Natural killer cell (primary cell): ENCODE results near the gene BRF1. TPM values are rescaled to one million over a fixed set of nuclear protein-coding genes. Genes with fewer than 3 reads are reported as not detected.
A peak's percentile ranks its signal among the peaks of the same experiment; 100 is the strongest.

Source experiments
- ATAC-seq, 3 donors: fragments of 150-1000 bp in 2 of 3; fragments of 200-7000 bp in 1 of 3; cut with Tn5 transposase; 1 replicate in 1 of 3; 2 replicates in 2 of 3; pipeline ENCODE4 v1.10.0; 2021; ENCODE audit warnings: mild to moderate bottlenecking in 2 of 3, moderate library complexity in 2 of 3
- DNase-seq, 2 donors: peaks; one replicate each; pipeline versions ENCODE4 v3.0.0 to v3.0.0-alpha.2; 2013 to 2021; ENCODE audit warnings: mixed read lengths in 1 of 2
- H3K27ac ChIP-seq: one replicate; pipeline ENCODE4 v1.5.1; 2013; ENCODE audit warnings: mild to moderate bottlenecking, low read length
- H3K27me3 ChIP-seq: one replicate; pipeline ENCODE4 v1.6.1; 2013; ENCODE audit warnings: low read length; ENCODE audit not compliant: control insufficient read depth, insufficient read depth
- H3K36me3 ChIP-seq: one replicate; pipeline ENCODE4 v1.6.1; 2013; ENCODE audit warnings: low read length; ENCODE audit not compliant: control insufficient read depth, insufficient read depth
- H3K4me1 ChIP-seq: one replicate; pipeline ENCODE4 v1.6.1; 2013; ENCODE audit warnings: low read length; ENCODE audit not compliant: control insufficient read depth, insufficient read depth
- H3K4me3 ChIP-seq: one replicate; pipeline ENCODE4 v1.5.1; 2013; ENCODE audit warnings: low read length
- H3K9me3 ChIP-seq: one replicate; pipeline ENCODE4 v1.6.1; 2013; ENCODE audit warnings: low read length; ENCODE audit not compliant: control insufficient read depth, insufficient read depth
- H3K27ac Mint-ChIP-seq, 2 donors: one replicate each; pipeline ENCODE4 v1.8.0; 2022; ENCODE audit warnings: mild to moderate bottlenecking in 2 of 2, mixed read lengths in 2 of 2, moderate library complexity in 1 of 2
- H3K27me3 Mint-ChIP-seq, 2 donors: one replicate each; pipeline ENCODE4 v1.8.0; 2022; ENCODE audit warnings: low read depth in 2 of 2, mixed read lengths in 2 of 2
- H3K36me3 Mint-ChIP-seq: one replicate; pipeline ENCODE4 v1.8.0; 2022; ENCODE audit warnings: mixed read lengths
- H3K4me1 Mint-ChIP-seq, 2 donors: one replicate each; pipeline ENCODE4 v1.8.0; 2022; ENCODE audit warnings: mixed read lengths in 2 of 2
- H3K4me3 Mint-ChIP-seq: one replicate; pipeline ENCODE4 v1.8.0; 2022; ENCODE audit warnings: mild to moderate bottlenecking, moderate library complexity, mixed read lengths
- H3K9me3 Mint-ChIP-seq, 2 donors: one replicate each; pipeline ENCODE4 v1.8.0; 2022; ENCODE audit warnings: mixed read lengths in 2 of 2
- WGBS: methylation state at CpG from one replicate; pipeline ENCODE4 v1.1.7; 2013; ENCODE audit warnings: missing lambda C conversion rate; ENCODE audit not compliant: insufficient coverage; 5-methylcytosine and 5-hydroxymethylcytosine counted together
- intact Hi-C: fragments of 100-400 bp; cut with micrococcal nuclease; formaldehyde crosslinking; loops from one replicate; pipeline ENCODE4 v1.14.2; 2022
- total RNA-seq, 4 donors: library from RNA; stranded (reverse); fragments of 120-200 nt in 1 of 4; gene quantifications; one replicate each; pipeline versions ENCODE4 v1.2.3 to v1.2.4, GENCODE V29; 2013 to 2022
- TF ChIP-seq, protein P1 (sequence below): fragments of 200-600 bp; IDR thresholded peaks from one replicate; pipeline ENCODE4 v1.8.0; 2022; ENCODE audit warnings: antibody characterized with exemption

The BRF1 gene
- total RNA-seq, 3 donors from 2014 or later (not counting 1 experiment from before 2014, with no cell fraction given) = 82.4 to 92.7 (median 87.4) TPM

DNA sequence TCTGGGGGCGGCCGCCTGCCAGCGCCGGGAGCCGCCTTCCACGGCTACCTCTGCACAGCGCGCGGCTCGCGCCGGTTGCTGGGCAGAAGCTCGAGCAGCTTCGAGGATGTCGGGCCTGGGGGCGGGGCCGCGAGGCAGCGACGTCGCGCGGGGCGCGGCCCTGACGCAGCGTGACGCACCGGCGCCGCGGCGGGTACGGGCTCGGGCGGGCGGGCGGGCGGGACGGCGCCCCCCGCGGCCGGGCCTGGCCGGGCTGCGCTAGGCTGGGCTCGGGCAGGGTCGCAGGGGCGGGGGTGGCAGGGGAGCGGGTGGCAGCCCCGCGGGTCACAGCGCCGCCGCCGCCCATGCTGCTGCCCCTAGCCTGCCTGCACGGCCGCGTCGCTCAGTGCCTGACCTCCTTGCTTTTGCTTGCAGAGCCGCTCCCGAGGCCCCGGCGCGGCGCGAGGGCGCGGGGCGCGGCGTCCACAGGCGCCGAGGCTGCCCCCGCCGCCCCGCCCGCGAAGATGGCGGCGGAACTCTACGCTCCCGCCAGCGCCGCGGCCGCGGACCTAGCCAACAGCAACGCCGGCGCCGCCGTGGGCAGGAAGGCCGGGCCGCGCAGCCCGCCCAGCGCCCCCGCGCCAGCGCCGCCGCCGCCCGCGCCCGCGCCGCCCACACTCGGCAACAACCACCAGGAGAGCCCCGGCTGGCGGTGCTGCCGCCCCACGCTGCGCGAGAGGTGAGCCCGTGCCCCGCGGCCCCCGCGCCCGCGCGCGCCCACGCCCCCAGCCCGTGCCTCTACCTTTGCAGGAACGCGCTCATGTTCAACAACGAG, 52.2 kb downstream of the BRF1 start, which contains the start of gene BTBD6:
BTBD6 (plus strand) TSS at position 166 of the 814 bp plus-strand sequence; CDS start at position 345, 179 bp downstream.
- Mint-ChIP-seq H3K4me1 (peaks cover 17 to 28% of the 10 kb centered on the region in 2 donors), H3K27ac (peak within 1 kb of the TSS; percentile 74 to 83), H3K4me3 (peak within 1 kb of the TSS; percentile 86), H3K27me3 (no peaks in the 10 kb centered on the region), H3K36me3 (no peaks in the 10 kb centered on the region), H3K9me3 (no peaks in the 10 kb centered on the region)
- H3K36me3 ChIP-seq = peaks cover 23% of the 10 kb centered on the region
- 2% methylated on average over 130 of the region's 130 CpGs for WGBS
- no peaks in the 10 kb centered on the region for H3K9me3 ChIP-seq
- peak within 1 kb of the TSS; percentile 57 for H3K4me3 ChIP-seq
- peak; percentile 90 to 97 (median 94) for ATAC-seq
- TF ChIP-seq, protein P1, sequence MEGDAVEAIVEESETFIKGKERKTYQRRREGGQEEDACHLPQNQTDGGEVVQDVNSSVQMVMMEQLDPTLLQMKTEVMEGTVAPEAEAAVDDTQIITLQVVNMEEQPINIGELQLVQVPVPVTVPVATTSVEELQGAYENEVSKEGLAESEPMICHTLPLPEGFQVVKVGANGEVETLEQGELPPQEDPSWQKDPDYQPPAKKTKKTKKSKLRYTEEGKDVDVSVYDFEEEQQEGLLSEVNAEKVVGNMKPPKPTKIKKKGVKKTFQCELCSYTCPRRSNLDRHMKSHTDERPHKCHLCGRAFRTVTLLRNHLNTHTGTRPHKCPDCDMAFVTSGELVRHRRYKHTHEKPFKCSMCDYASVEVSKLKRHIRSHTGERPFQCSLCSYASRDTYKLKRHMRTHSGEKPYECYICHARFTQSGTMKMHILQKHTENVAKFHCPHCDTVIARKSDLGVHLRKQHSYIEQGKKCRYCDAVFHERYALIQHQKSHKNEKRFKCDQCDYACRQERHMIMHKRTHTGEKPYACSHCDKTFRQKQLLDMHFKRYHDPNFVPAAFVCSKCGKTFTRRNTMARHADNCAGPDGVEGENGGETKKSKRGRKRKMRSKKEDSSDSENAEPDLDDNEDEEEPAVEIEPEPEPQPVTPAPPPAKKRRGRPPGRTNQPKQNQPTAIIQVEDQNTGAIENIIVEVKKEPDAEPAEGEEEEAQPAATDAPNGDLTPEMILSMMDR = peak; percentile 12
- H3K27ac ChIP-seq = peak within 1 kb of the TSS; percentile 70
- intact Hi-C loops = no loop called here
- DNase-seq = peak; percentile 88 to 96
- H3K4me1 ChIP-seq = peaks cover 22% of the 10 kb centered on the region
- H3K27me3 ChIP-seq = no peaks in the 10 kb centered on the region

DNA sequence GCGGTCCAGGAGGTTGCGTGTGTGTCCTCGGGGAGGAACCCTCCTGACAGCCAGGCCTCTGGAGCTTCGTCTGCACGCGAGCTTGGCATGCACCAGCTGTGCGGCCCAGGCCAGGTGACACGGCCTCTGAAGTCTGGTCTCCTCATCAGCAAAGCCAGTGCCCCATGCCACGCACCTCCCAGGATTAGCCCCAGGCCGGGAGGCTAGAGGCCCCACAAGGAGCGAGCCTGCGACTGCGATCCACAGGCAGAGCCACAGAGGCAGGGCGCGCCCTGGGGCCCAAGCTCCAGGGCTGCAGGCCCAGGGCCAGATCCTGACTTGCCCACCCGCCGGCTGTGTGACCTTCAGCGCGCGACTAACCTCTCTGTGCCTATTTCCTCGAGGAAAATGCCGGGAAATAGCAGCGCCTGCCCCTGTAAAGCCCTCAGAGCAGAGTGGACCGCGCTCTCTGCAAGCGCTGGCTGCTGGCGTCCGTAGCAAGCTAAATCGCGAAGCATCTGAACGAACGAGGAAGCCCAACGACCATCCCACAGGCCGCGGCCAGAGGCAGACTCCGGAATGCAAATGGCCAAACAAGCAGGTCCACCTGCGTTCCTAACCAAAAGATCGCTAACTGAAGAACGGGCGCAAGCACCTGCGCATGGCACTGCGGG, 53.0 kb downstream of the BRF1 start:
- Mint-ChIP-seq H3K36me3 (no peaks in the 10 kb centered on the region), H3K4me1 (peaks cover 17 to 28% of the 10 kb centered on the region in 2 donors), H3K4me3 (peak overlapping the region; percentile 86), H3K9me3 (no peaks in the 10 kb centered on the region), H3K27me3 (no peaks in the 10 kb centered on the region), H3K27ac (peak overlapping the region; percentile 74 to 83)
- peak overlapping the region; percentile 70 for H3K27ac ChIP-seq
- TF ChIP-seq, protein P1 = no peak
- peak overlapping the region; percentile 57 for H3K4me3 ChIP-seq
- peaks cover 19% of the 10 kb centered on the region for H3K36me3 ChIP-seq
- H3K9me3 ChIP-seq = no peaks in the 10 kb centered on the region
- DNase-seq = peak in 1 of 2 donors; percentile 14
- WGBS = 50% methylated on average over 42 of the region's 42 CpGs
- intact Hi-C loops = no loop called here
- peak in 2 of 3 donors; percentile 18 to 26 for ATAC-seq
- peaks cover 22% of the 10 kb centered on the region for H3K4me1 ChIP-seq
- no peaks in the 10 kb centered on the region for H3K27me3 ChIP-seq

DNA sequence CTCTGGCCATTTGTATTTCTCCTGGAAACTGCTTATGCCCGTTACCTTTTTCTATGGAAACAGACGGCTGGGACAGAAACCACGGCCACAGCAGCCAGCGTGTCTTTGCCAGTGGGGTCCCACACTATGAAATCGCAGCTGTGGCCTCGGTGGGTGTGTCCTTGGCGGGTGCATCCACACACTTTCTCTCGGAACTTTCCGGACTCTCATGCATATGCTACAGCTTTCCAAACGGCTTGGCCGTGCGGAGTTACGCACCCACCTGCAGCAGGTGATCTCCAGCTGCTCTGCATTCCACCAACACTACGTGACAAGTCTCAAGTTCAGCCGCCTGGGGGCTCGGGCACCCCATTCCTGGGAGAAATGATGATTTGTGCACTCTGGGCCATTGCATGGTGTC, 53.8 kb downstream of the BRF1 start:
- TF ChIP-seq, protein P1 = no peak
- Mint-ChIP-seq H3K36me3 (no peaks in the 10 kb centered on the region), H3K27ac (peak overlapping the region in 1 of 2 donors; percentile 74), H3K4me3 (peak overlapping the region; percentile 9), H3K9me3 (no peaks in the 10 kb centered on the region), H3K4me1 (peaks cover 17 to 28% of the 10 kb centered on the region in 2 donors), H3K27me3 (no peaks in the 10 kb centered on the region)
- Histone ChIP-seq H3K36me3 (peaks cover 19% of the 10 kb centered on the region), H3K4me3 (no peak overlapping the region), H3K9me3 (no peaks in the 10 kb centered on the region), H3K27me3 (no peaks in the 10 kb centered on the region), H3K27ac (no peak overlapping the region), H3K4me1 (peaks cover 22% of the 10 kb centered on the region)
- intact Hi-C loops = no loop called here
- no peak for DNase-seq
- 97% methylated on average over 16 of the region's 16 CpGs for WGBS
- ATAC-seq = no peak
